Measurements from ENCODE around the gene CBLN3. TPM values are rescaled to one million over a fixed set of nuclear protein-coding genes. Genes with fewer than 3 reads are reported as not detected.
A peak's percentile ranks its signal among the peaks of the same experiment; 100 is the strongest.

CBLN3 gene
- total RNA-seq, 2 experiments from 2014 or later: 8.6 to 9.5 TPM

- H3K4me3 Mint-ChIP-seq: no peak overlapping the region
- H3K36me3 Mint-ChIP-seq (ENCODE audit: low read depth): peaks cover 78% of the 10 kb centered on the region
- no peak for DNase-seq
- H3K27me3 Mint-ChIP-seq: no peaks in the 10 kb centered on the region
- peak overlapping the region; percentile 79 for H3K27ac Mint-ChIP-seq
- peaks cover 70% of the 10 kb centered on the region for H3K4me1 Mint-ChIP-seq
- ChIA-PET POLR2A (interaction anchor here (0.8 to 10.0 kb wide), 12 partner anchors 46 to 322 kb away, joined by 3 to 221 read pairs (median 4); partner anchors contain the start of genes ADCY4, DCAF11, IRF9 and NRL), CTCF (interaction anchor here (0.5 to 10.2 kb wide), 21 partner anchors 14 to 256 kb away, joined by 3 to 169 read pairs (median 6); partner anchors contain the start of genes ADCY4, CIDEB, LTB4R2 and MDP1)
- no peaks in the 10 kb centered on the region for H3K9me3 Mint-ChIP-seq
Measured at GRCh38 chr14:24437020-24437735, 7.7 kb upstream of the CBLN3 start.

DNA sequence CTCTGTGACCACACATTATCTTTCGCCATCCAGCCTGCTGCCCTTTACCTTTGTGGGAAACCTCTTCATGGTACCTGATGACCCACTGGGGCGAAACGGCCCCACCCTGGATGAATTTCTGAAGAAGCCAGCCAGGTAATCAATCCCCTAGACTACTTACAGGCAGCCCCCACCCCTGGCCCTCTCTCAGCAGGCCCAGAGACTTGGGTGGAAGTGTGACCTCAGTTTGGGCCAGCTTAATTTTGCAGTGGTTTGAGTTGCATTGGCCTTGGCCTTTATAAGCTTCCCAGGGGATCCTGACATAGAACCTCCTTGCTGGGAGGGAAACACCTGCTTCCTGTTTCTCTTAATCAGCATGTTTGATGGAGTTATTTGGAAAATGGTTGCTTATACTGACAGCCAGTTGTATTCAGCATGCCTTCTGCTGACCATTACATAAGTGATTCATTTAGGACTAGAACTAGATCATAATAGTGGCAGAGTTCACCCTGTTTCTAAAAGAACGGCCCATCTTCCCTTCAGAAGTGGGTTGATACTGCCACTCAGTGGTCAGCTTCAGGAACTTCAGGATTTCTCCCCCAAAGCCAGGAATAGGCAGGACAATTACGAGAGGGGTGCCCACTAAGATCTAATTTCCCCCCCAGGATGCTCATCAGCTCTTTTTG lies 7.0 kb upstream of the CBLN3 start:
- peaks cover 82% of the 10 kb centered on the region for H3K36me3 Mint-ChIP-seq (ENCODE audit: low read depth)
- H3K27ac Mint-ChIP-seq: peak overlapping the region; percentile 79
- H3K4me1 Mint-ChIP-seq: peaks cover 71% of the 10 kb centered on the region
- peak; percentile 54 for DNase-seq
- ChIA-PET POLR2A (interaction anchor here (0.8 to 10.0 kb wide), 12 partner anchors 47 to 322 kb away, joined by 3 to 221 read pairs (median 4); partner anchors contain the start of genes ADCY4, DCAF11, IRF9 and NRL), CTCF (interaction anchor here (0.5 to 10.2 kb wide), 24 partner anchors 11 to 257 kb away, joined by 3 to 169 read pairs (median 5); partner anchors contain the start of genes ADCY4, CIDEB, LTB4R2 and MDP1)
- no peak overlapping the region for H3K4me3 Mint-ChIP-seq
- H3K27me3 Mint-ChIP-seq: no peaks in the 10 kb centered on the region
- no peaks in the 10 kb centered on the region for H3K9me3 Mint-ChIP-seq

- POLR2A ChIA-PET: interaction anchor here (1.2 to 10.0 kb wide), 6 partner anchors 11 to 238 kb away, joined by 4 to 221 read pairs (median 9); partner anchors contain the start of genes ADCY4, RIPK3 and TINF2
- Mint-ChIP-seq H3K4me3 (no peak overlapping the region), H3K36me3 (ENCODE audit: low read depth) (peaks cover 87% of the 10 kb centered on the region), H3K9me3 (no peaks in the 10 kb centered on the region), H3K27ac (no peak overlapping the region), H3K27me3 (no peaks in the 10 kb centered on the region), H3K4me1 (peaks cover 71% of the 10 kb centered on the region)
- CTCF ChIA-PET: interaction anchor here (1.0 to 10.2 kb wide), 17 partner anchors 10 to 241 kb away, joined by 3 to 169 read pairs (median 8); partner anchors contain the start of genes ADCY4, CIDEB, LTB4R2 and MDP1
- DNase-seq: no peak
Measured at GRCh38 chr14:24435998-24436354, 6.5 kb upstream of the CBLN3 start.

GRCh38 chr14:24435192-24435810 lies 5.8 kb upstream of the CBLN3 start:
- CTCF ChIA-PET: interaction anchor here (1.0 to 10.2 kb wide), 11 partner anchors 10 to 189 kb away, joined by 3 to 169 read pairs (median 12); partner anchors contain the start of genes ADCY4, CIDEB, LTB4R2 and RIPK3
- Mint-ChIP-seq H3K27me3 (no peaks in the 10 kb centered on the region), H3K9me3 (no peaks in the 10 kb centered on the region), H3K27ac (no peak overlapping the region), H3K36me3 (ENCODE audit: low read depth) (peaks cover 86% of the 10 kb centered on the region), H3K4me1 (peaks cover 67% of the 10 kb centered on the region), H3K4me3 (no peak overlapping the region)
- DNase-seq: no peak
- POLR2A ChIA-PET: interaction anchor here (1.7 to 10.0 kb wide), 3 partner anchors 10 to 189 kb away, joined by 5 to 221 read pairs (median 6); partner anchors contain the start of gene ADCY4

DNA sequence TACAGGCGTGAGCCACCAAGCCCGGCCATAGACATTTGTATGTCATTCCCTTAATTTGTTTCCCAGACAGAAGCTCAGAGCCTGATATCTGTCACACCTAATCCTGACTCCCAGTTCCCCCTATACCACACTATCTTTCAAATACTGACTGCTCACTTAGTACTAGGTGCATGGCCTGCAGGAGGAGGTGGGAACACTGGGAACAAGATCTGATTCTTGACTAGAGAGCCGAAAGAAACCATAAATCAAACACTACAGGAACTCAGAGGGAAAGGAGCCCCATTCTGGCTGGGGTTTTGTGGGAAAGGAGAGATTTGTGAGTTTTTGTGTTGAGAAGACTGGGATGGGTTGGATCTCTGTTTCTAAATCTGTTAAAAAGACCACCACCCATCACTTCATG lies 5.2 kb upstream of the CBLN3 start:
- no peaks in the 10 kb centered on the region for H3K9me3 Mint-ChIP-seq
- ChIA-PET POLR2A (interaction anchor here (0.7 to 10.0 kb wide), 4 partner anchors 9 to 188 kb away, joined by 3 to 221 read pairs (median 6); partner anchors contain the start of gene ADCY4), CTCF (interaction anchor here (1.3 to 10.2 kb wide), 4 partner anchors 101 to 126 kb away, joined by 3 to 169 read pairs (median 26); partner anchors contain the start of genes ADCY4, CIDEB and LTB4R2)
- H3K4me1 Mint-ChIP-seq: peaks cover 66% of the 10 kb centered on the region
- peaks cover 86% of the 10 kb centered on the region for H3K36me3 Mint-ChIP-seq (ENCODE audit: low read depth)
- no peaks in the 10 kb centered on the region for H3K27me3 Mint-ChIP-seq
- DNase-seq: no peak
- no peak overlapping the region for H3K27ac Mint-ChIP-seq
- no peak overlapping the region for H3K4me3 Mint-ChIP-seq

DNA sequence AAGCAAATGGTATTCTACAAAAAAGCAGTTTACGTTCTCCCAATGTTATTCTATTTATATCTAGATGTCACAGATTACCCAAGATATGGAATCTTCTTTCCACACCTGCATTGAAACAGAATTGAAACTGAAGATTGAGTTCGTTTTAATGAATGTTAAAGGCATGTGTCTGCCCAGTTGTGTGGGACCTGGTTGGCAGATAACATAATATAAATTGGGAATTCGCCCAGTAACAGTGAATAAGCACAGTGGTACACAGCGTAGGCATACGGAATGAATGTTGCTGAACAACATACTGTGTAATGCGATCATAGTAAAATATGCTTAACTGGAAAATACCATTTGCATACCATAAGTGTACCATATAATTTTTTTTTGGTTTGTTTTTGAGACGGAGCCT lies 4.6 kb upstream of the CBLN3 start:
- CTCF ChIA-PET: interaction anchor here (3.9 to 10.2 kb wide), 3 partner anchors 101 to 125 kb away, joined by 16 to 169 read pairs (median 36); partner anchors contain the start of genes ADCY4, CIDEB and LTB4R2
- DNase-seq: no peak
- H3K27ac Mint-ChIP-seq: no peak overlapping the region
- POLR2A ChIA-PET: interaction anchor here (0.7 to 10.0 kb wide), 3 partner anchors 7 to 138 kb away, joined by 3 to 221 read pairs (median 117); partner anchors contain the start of genes ADCY4 and SDR39U1
- H3K9me3 Mint-ChIP-seq: no peaks in the 10 kb centered on the region
- H3K36me3 Mint-ChIP-seq (ENCODE audit: low read depth): peaks cover 82% of the 10 kb centered on the region
- H3K4me1 Mint-ChIP-seq: peaks cover 66% of the 10 kb centered on the region
- no peaks in the 10 kb centered on the region for H3K27me3 Mint-ChIP-seq
- no peak overlapping the region for H3K4me3 Mint-ChIP-seq

GRCh38 chr14:24432259-24433131 lies 3.0 kb upstream of the CBLN3 start:
- peaks cover 66% of the 10 kb centered on the region for H3K36me3 Mint-ChIP-seq (ENCODE audit: low read depth)
- no peaks in the 10 kb centered on the region for H3K27me3 Mint-ChIP-seq
- CTCF ChIA-PET: interaction anchor here (0.9 to 12.2 kb wide), 44 partner anchors 7 to 800 kb away, joined by 3 to 494 read pairs (median 6); partner anchors contain the start of genes ADCY4, CIDEB, DCAF11 and DHRS1
- peaks cover 60% of the 10 kb centered on the region for H3K4me1 Mint-ChIP-seq
- no peaks in the 10 kb centered on the region for H3K9me3 Mint-ChIP-seq
- no peak overlapping the region for H3K4me3 Mint-ChIP-seq
- POLR2A ChIA-PET: interaction anchor here (0.6 to 10.0 kb wide), 28 partner anchors 9 to 317 kb away, joined by 3 to 221 read pairs (median 20); partner anchors contain the start of genes ADCY4, CHMP4A, CIDEB and DCAF11
- peak; percentile 15 for DNase-seq
- no peak overlapping the region for H3K27ac Mint-ChIP-seq

- peaks cover 60% of the 10 kb centered on the region for H3K4me1 Mint-ChIP-seq
- H3K36me3 Mint-ChIP-seq (ENCODE audit: low read depth): peaks cover 58% of the 10 kb centered on the region
- H3K27me3 Mint-ChIP-seq: no peaks in the 10 kb centered on the region
- POLR2A ChIA-PET: interaction anchor here (0.9 to 10.0 kb wide), 32 partner anchors 9 to 317 kb away, joined by 3 to 221 read pairs (median 20); partner anchors contain the start of genes ADCY4, CHMP4A, CIDEB and DCAF11
- CTCF ChIA-PET: interaction anchor here (0.7 to 12.2 kb wide), 50 partner anchors 8 to 799 kb away, joined by 3 to 494 read pairs (median 5); partner anchors contain the start of genes ADCY4, CIDEB, DCAF11 and DHRS1
- peak; percentile 92 for DNase-seq
- H3K9me3 Mint-ChIP-seq: no peaks in the 10 kb centered on the region
- peak overlapping the region; percentile 92 for H3K27ac Mint-ChIP-seq
- H3K4me3 Mint-ChIP-seq: peak overlapping the region; percentile 92
Measured at GRCh38 chr14:24431569-24432258, 2.2 kb upstream of the CBLN3 start.

- CTCF ChIA-PET: interaction anchor here (0.5 to 12.2 kb wide), 53 partner anchors 9 to 798 kb away, joined by 3 to 494 read pairs (median 5); partner anchors contain the start of genes ADCY4, CIDEB, DCAF11 and DHRS1
- no peaks in the 10 kb centered on the region for H3K9me3 Mint-ChIP-seq
- peak overlapping the region; percentile 92 for H3K27ac Mint-ChIP-seq
- POLR2A ChIA-PET: interaction anchor here (0.7 to 10.0 kb wide), 48 partner anchors 8 to 351 kb away, joined by 3 to 221 read pairs (median 7); partner anchors contain the start of genes ADCY4, CHMP4A, CIDEB and DCAF11
- H3K4me1 Mint-ChIP-seq: peaks cover 63% of the 10 kb centered on the region
- no peaks in the 10 kb centered on the region for H3K27me3 Mint-ChIP-seq
- peak; percentile 60 for DNase-seq
- peaks cover 52% of the 10 kb centered on the region for H3K36me3 Mint-ChIP-seq (ENCODE audit: low read depth)
- peak overlapping the region; percentile 92 for H3K4me3 Mint-ChIP-seq
Measured at GRCh38 chr14:24430682-24431568, 1.5 kb upstream of the CBLN3 start.

Measured in activated CD4-positive, alpha-beta memory T cell treated with anti-CD3 and anti-CD28 coated beads, Interleukin-2, amount 10 ng/mL, durations not matched to agents 7 days and 5 days (primary cell).